Mammary epithelial cell (primary cell): Measurements from ENCODE around the gene ARID4A.

ENCODE experiments used
- EZH2 ChIP-seq: IDR thresholded peaks from 2 replicates; pipeline ENCODE4 v1.6.1; 2012; ENCODE audit warnings: low read length, inconsistent platforms, borderline replicate concordance
- TF ChIP-seq, protein P1 (sequence below), 2 donors: IDR thresholded peaks in 1 of 2; conservative IDR thresholded peaks in 1 of 2; 2 replicates each; pipeline ENCODE4 v1.5.1; 2011 to 2012; ENCODE audit warnings: inconsistent platforms in 2 of 2, low read length in 2 of 2, mild to moderate bottlenecking in 2 of 2, control low read depth in 1 of 2, low read depth in 1 of 2; ENCODE audit not compliant: insufficient read depth in 1 of 2; ENCODE audit errors: extremely low read depth in 1 of 2

DNA sequence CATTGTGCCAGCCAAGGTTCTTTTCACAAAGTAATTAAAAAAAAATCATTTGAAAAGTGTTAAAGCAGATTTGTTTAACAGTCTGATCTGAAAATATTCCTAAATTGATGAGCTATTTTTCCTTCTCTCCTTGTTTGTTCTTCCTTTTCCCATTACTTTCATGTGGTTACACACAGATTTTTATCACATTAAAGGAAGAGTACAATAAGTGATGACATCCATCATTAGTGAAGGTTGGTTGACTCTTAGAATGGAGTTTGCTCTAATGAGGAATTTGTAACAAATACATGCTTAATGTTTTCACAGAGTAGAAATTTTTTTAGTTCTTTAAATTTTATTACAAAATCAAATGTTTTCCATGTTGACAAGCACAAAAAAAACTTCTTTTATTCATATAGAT lies 78.4 kb downstream of the ARID4A start:
- TF ChIP-seq, protein P1, sequence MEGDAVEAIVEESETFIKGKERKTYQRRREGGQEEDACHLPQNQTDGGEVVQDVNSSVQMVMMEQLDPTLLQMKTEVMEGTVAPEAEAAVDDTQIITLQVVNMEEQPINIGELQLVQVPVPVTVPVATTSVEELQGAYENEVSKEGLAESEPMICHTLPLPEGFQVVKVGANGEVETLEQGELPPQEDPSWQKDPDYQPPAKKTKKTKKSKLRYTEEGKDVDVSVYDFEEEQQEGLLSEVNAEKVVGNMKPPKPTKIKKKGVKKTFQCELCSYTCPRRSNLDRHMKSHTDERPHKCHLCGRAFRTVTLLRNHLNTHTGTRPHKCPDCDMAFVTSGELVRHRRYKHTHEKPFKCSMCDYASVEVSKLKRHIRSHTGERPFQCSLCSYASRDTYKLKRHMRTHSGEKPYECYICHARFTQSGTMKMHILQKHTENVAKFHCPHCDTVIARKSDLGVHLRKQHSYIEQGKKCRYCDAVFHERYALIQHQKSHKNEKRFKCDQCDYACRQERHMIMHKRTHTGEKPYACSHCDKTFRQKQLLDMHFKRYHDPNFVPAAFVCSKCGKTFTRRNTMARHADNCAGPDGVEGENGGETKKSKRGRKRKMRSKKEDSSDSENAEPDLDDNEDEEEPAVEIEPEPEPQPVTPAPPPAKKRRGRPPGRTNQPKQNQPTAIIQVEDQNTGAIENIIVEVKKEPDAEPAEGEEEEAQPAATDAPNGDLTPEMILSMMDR (conservative IDR thresholded peaks at IDR 0.05 in 1 of 2, IDR thresholded peaks at IDR 0.05 in 1 of 2; ENCODE audit: extremely low read depth in 1 of 2, insufficient read depth in 1 of 2, low read depth in 1 of 2, low read length in 2 of 2), result no peak
- TF ChIP-seq EZH2, result no peak
